K562 (cell line): Measurements from ENCODE around the gene ABHD16A. TPM values are rescaled to one million over a fixed set of nuclear protein-coding genes. Genes with fewer than 3 reads are reported as not detected.

ENCODE experiments used
- CBX2 ChIP-seq: fragments of 200-600 bp; sonication (generic); IDR thresholded peaks from one replicate; pipeline ENCODE4 v1.6.1; 2012; ENCODE audit warnings: mild to moderate bottlenecking, low read length, inconsistent platforms; ENCODE audit not compliant: insufficient read depth, poor library complexity, severe bottlenecking
- ELF2 ChIP-seq: fragments of 250-450 bp; sonication (Bioruptor Pico); IDR thresholded peaks from 2 replicates; pipeline ENCODE4 v1.5.0; 2021; ENCODE audit warnings: mild to moderate bottlenecking
- HDAC8 ChIP-seq: fragments of 450-650 bp; IDR thresholded peaks from 2 replicates; pipeline ENCODE4 v1.6.1; 2016; ENCODE audit warnings: mild to moderate bottlenecking, missing genetic modification characterization, moderate library complexity, missing compliant biosample characterization
- HNRNPK ChIP-seq: fragments of 200-400 bp; formaldehyde crosslinking; IDR thresholded peaks from one replicate; pipeline ENCODE4 v1.6.1; 2018; ENCODE audit warnings: mild to moderate bottlenecking, low read depth, low read length; ENCODE audit not compliant: poor library complexity, severe bottlenecking
- HSF4 ChIP-seq: fragments of 250-450 bp; sonication (Bioruptor Pico); IDR thresholded peaks from 2 replicates; pipeline ENCODE4 v2.1.2; 2022; ENCODE audit warnings: mild to moderate bottlenecking, moderate library complexity, borderline replicate concordance
- MEF2A ChIP-seq: IDR thresholded peaks from 2 replicates; pipeline ENCODE4 v1.6.1; 2011; ENCODE audit warnings: low read depth, mild to moderate bottlenecking, low read length, moderate library complexity; ENCODE audit not compliant: control insufficient read depth
- NCOA4 ChIP-seq: fragments of 450-650 bp; IDR thresholded peaks from 2 replicates; pipeline ENCODE4 v1.6.1; 2018; ENCODE audit warnings: mild to moderate bottlenecking; ENCODE audit not compliant: partially characterized antibody
- POLR2AphosphoS5 ChIP-seq: IDR thresholded peaks from 2 replicates; pipeline ENCODE4 v1.6.1; 2011; ENCODE audit warnings: mild to moderate bottlenecking, low read depth, low read length, moderate library complexity; ENCODE audit not compliant: control insufficient read depth, insufficient read depth
- RBM17 ChIP-seq: fragments of 200-400 bp; formaldehyde crosslinking; IDR thresholded peaks from 2 replicates; pipeline ENCODE4 v1.6.1; 2017; ENCODE audit warnings: low read depth, mild to moderate bottlenecking, low read length, borderline replicate concordance
- ZNF12 ChIP-seq: sonication (generic); formaldehyde crosslinking; IDR thresholded peaks from 2 replicates; pipeline ENCODE4 v1.4.0; 2020; ENCODE audit warnings: mild to moderate bottlenecking, missing genetic modification reagents
- ZNF134 ChIP-seq: fragments of 250-450 bp; sonication (Bioruptor Pico); conservative IDR thresholded peaks from 2 replicates; pipeline ENCODE4 v1.4.0; 2020
- polyA plus RNA-seq, 8 experiments: library from polyadenylated mRNA; depleted of rRNA in 4 of 8; stranded (reverse) in 5 of 8; unstranded in 3 of 8; fragments of >200 nt; fragmentation: Nextera tagmentation in 2 of 8; fragmentation: Illumina TruSeq in 1 of 8; extraction: Ambion mirVana in 2 of 8; extraction: Trizol in 1 of 8; gene quantifications; 2 replicates each; pipeline versions ENCODE4 v1.2.1 to v1.2.3, GENCODE V29; 2011 to 2014; ENCODE audit warnings: inconsistent platforms in 1 of 8, missing spikeins in 1 of 8
- total RNA-seq, 7 experiments: library from RNA; depleted of rRNA in 6 of 7; stranded (reverse); fragments of >200 nt in 6 of 7; fragmentation: Illumina TruSeq in 2 of 7; extraction: Trizol in 2 of 7; gene quantifications; 2 replicates each; pipeline versions ENCODE4 v1.2.1 to v1.2.3, GENCODE V29; 2011 to 2021; ENCODE audit warnings: low replicate concordance in 1 of 7
- TF ChIP-seq, protein P1 (sequence below), 3 experiments: IDR thresholded peaks in 2 of 3; conservative IDR thresholded peaks in 1 of 3; 2 replicates each; pipeline ENCODE4 v1.5.1; 2011 to 2012; ENCODE audit warnings: low read length in 3 of 3, mild to moderate bottlenecking in 3 of 3, control low read depth in 2 of 3, improper control_type of control experiment in 1 of 3, inconsistent platforms in 1 of 3, low read depth in 1 of 3, mixed read lengths in 1 of 3, moderate library complexity in 1 of 3; ENCODE audit not compliant: insufficient read depth in 2 of 3
- TF ChIP-seq, protein P2 (sequence below): IDR thresholded peaks from 2 replicates; pipeline ENCODE4 v1.6.1; 2016; ENCODE audit warnings: missing genetic modification characterization, missing compliant biosample characterization
- TF ChIP-seq, protein P3 (sequence below): fragments of 250-450 bp; sonication (Bioruptor Pico); IDR thresholded peaks from 2 replicates; pipeline ENCODE4 v1.5.0; 2021; ENCODE audit warnings: mild to moderate bottlenecking, borderline replicate concordance
- TF ChIP-seq, protein P4 (sequence below), 2 experiments: fragments of 450-650 bp in 1 of 2; IDR thresholded peaks; 2 replicates each; pipeline ENCODE4 v1.6.1; 2011 to 2017; ENCODE audit warnings: low read depth in 2 of 2, antibody characterized with exemption in 1 of 2, borderline replicate concordance in 1 of 2, low read length in 1 of 2, mild to moderate bottlenecking in 1 of 2, mixed read lengths in 1 of 2; ENCODE audit not compliant: control insufficient read depth in 1 of 2

The ABHD16A gene
- total and polyA plus RNA-seq, 9 of the 15 experiments (the other 6 are each of a cell fraction or from before 2014, with no cell fraction given): 25.8 to 120 (median 81.6) TPM

DNA sequence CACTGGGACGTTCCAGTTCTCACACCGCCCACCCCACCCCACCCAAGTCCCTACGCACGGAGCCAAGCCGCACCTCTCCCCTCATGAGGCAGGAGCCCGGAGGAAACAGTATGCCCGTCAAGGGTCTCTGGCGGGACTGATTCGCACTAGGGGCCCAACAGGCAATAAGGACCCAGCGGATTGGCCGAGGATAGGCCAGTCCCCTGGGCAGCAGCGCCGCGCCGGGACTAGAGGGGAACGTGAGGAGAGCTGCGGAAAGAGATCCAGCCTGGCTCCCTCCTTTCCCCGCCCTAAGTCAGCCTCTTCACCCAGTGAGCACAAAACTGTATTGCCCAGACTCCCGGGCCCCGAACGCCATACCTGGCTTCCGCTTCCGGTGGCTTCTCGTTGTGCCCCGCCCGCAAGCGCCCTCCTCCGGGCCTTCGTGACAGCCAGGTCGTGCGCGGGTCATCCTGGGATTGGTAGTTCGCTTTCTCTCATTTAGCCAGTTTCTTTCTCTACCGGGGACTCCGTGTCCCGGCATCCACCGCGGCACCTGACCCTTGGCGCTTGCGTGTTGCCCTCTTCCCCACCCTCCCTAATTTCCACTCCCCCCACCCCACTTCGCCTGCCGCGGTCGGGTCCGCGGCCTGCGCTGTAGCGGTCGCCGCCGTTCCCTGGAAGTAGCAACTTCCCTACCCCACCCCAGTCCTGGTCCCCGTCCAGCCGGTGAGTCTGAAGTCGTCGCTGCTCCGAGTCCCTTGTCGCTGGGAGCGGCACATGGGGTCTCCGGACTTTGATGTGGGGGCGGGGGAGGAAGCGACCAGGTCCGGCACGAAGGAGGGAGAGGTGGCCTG lies 37.4 kb downstream of the ABHD16A start, which contains the start of gene CSNK2B (continued):
- TF ChIP-seq MEF2A (peak; percentile 3; the same call in 1 of the 2 replicates), POLR2AphosphoS5 (peak; percentile 97), HNRNPK (no peak), CBX2 (no peak), RBM17 (no peak), ZNF12 (no peak; the same call in 1 of the 2 replicates), ZNF134 (peak; percentile 69), NCOA4 (no peak), HSF4 (CRISPR knock-in tag) (no peak), ELF2 (CRISPR knock-in tag) (peak; percentile 83), HDAC8 (no peak)
- TF ChIP-seq, protein P1, sequence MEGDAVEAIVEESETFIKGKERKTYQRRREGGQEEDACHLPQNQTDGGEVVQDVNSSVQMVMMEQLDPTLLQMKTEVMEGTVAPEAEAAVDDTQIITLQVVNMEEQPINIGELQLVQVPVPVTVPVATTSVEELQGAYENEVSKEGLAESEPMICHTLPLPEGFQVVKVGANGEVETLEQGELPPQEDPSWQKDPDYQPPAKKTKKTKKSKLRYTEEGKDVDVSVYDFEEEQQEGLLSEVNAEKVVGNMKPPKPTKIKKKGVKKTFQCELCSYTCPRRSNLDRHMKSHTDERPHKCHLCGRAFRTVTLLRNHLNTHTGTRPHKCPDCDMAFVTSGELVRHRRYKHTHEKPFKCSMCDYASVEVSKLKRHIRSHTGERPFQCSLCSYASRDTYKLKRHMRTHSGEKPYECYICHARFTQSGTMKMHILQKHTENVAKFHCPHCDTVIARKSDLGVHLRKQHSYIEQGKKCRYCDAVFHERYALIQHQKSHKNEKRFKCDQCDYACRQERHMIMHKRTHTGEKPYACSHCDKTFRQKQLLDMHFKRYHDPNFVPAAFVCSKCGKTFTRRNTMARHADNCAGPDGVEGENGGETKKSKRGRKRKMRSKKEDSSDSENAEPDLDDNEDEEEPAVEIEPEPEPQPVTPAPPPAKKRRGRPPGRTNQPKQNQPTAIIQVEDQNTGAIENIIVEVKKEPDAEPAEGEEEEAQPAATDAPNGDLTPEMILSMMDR (IDR thresholded peaks at IDR 0.05 in 2 of 3, conservative IDR thresholded peaks at IDR 0.05 in 1 of 3; ENCODE audit: insufficient read depth in 2 of 3, low read depth in 1 of 3, low read length in 3 of 3): peak; percentile 18 to 42 (median 33); a peak in 4 of 6 replicates
- TF ChIP-seq, protein P2, sequence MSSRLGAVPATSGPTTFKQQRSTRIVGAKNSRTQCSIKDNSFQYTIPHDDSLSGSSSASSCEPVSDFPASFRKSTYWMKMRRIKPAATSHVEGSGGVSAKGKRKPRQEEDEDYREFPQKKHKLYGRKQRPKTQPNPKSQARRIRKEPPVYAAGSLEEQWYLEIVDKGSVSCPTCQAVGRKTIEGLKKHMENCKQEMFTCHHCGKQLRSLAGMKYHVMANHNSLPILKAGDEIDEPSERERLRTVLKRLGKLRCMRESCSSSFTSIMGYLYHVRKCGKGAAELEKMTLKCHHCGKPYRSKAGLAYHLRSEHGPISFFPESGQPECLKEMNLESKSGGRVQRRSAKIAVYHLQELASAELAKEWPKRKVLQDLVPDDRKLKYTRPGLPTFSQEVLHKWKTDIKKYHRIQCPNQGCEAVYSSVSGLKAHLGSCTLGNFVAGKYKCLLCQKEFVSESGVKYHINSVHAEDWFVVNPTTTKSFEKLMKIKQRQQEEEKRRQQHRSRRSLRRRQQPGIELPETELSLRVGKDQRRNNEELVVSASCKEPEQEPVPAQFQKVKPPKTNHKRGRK (tag): no peak
- TF ChIP-seq, protein P3, sequence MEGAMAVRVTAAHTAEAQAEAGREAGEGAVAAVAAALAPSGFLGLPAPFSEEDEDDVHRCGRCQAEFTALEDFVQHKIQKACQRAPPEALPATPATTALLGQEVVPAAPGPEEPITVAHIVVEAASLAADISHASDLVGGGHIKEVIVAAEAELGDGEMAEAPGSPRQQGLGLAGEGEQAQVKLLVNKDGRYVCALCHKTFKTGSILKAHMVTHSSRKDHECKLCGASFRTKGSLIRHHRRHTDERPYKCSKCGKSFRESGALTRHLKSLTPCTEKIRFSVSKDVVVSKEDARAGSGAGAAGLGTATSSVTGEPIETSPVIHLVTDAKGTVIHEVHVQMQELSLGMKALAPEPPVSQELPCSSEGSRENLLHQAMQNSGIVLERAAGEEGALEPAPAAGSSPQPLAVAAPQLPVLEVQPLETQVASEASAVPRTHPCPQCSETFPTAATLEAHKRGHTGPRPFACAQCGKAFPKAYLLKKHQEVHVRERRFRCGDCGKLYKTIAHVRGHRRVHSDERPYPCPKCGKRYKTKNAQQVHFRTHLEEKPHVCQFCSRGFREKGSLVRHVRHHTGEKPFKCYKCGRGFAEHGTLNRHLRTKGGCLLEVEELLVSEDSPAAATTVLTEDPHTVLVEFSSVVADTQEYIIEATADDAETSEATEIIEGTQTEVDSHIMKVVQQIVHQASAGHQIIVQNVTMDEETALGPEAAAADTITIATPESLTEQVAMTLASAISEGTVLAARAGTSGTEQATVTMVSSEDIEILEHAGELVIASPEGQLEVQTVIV: no peak
- TF ChIP-seq, protein P4, sequence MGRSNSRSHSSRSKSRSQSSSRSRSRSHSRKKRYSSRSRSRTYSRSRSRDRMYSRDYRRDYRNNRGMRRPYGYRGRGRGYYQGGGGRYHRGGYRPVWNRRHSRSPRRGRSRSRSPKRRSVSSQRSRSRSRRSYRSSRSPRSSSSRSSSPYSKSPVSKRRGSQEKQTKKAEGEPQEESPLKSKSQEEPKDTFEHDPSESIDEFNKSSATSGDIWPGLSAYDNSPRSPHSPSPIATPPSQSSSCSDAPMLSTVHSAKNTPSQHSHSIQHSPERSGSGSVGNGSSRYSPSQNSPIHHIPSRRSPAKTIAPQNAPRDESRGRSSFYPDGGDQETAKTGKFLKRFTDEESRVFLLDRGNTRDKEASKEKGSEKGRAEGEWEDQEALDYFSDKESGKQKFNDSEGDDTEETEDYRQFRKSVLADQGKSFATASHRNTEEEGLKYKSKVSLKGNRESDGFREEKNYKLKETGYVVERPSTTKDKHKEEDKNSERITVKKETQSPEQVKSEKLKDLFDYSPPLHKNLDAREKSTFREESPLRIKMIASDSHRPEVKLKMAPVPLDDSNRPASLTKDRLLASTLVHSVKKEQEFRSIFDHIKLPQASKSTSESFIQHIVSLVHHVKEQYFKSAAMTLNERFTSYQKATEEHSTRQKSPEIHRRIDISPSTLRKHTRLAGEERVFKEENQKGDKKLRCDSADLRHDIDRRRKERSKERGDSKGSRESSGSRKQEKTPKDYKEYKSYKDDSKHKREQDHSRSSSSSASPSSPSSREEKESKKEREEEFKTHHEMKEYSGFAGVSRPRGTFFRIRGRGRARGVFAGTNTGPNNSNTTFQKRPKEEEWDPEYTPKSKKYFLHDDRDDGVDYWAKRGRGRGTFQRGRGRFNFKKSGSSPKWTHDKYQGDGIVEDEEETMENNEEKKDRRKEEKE (IDR thresholded peaks at IDR 0.05; ENCODE audit: borderline replicate concordance in 1 of 2, control insufficient read depth in 1 of 2, low read depth in 2 of 2, low read length in 1 of 2): 0 out of 4 replicates have a peak, but pooled peaks of 1 of the 2 experiments have one; percentile 87
